Astrocyte of the cerebellum (primary cell): ENCODE results near the gene FNDC11.

Source experiments
- DNase-seq: peaks from one replicate; pipeline ENCODE4 v3.0.0-alpha.2; 2011; ENCODE audit warnings: low read depth
- H3K4me3 ChIP-seq: 2 replicates; pipeline ENCODE4 v1.5.1; 2011; ENCODE audit warnings: mild to moderate bottlenecking, low read depth, low read length, moderate library complexity
- CTCF ChIP-seq: IDR thresholded peaks from 2 replicates; pipeline ENCODE4 v1.5.1; 2012; ENCODE audit warnings: low read length, low read depth, moderate library complexity, mild to moderate bottlenecking; ENCODE audit errors: missing control alignments
- in situ Hi-C: cut with HindIII; loops from 2 replicates; pipeline ENCODE4 v1.10.0; 2017; ENCODE audit warnings: low sequenced_read_pairs

FNDC11 gene

GRCh38 chr20:63525185-63525584, 28.8 kb upstream of the FNDC11 start:
- TF ChIP-seq CTCF, result no peak
- in situ Hi-C loops, result no loop called here
- no peak for DNase-seq
- H3K4me3 ChIP-seq, result no peak overlapping the region

GRCh38 chr20:63525971-63526370, 28.0 kb upstream of the FNDC11 start:
- no peak overlapping the region for H3K4me3 ChIP-seq
- in situ Hi-C loops, result no loop called here
- TF ChIP-seq CTCF, result no peak
- DNase-seq, result no peak

DNA sequence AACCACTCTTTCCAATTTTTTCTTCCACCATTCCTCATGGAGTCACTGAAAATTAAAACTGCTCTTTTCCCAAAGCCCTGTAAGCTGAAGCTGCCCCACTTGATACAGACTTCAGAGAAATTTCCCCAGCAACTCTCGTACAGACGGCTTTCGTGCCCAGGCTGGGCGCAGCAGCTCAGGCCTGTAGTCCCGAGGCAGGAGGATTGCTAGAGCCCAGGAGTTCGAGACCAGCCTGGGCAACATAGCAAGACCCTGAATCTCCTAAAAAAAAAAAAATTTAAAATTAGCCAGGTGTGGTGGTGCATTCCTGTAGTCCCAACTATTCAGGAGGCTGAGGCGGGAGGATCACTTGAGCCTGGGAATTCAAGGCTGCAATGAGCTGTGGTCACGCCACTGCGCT, 26.8 kb upstream of the FNDC11 start:
- TF ChIP-seq CTCF, result no peak
- DNase-seq, result no peak
- no peak overlapping the region for H3K4me3 ChIP-seq
- in situ Hi-C loops, result no loop called here

- in situ Hi-C loops, result no loop called here
- no peak for TF ChIP-seq CTCF
- no peak overlapping the region for H3K4me3 ChIP-seq
- DNase-seq, result no peak
Observed at GRCh38 chr20:63529180-63529860, 24.6 kb upstream of the FNDC11 start.

DNA sequence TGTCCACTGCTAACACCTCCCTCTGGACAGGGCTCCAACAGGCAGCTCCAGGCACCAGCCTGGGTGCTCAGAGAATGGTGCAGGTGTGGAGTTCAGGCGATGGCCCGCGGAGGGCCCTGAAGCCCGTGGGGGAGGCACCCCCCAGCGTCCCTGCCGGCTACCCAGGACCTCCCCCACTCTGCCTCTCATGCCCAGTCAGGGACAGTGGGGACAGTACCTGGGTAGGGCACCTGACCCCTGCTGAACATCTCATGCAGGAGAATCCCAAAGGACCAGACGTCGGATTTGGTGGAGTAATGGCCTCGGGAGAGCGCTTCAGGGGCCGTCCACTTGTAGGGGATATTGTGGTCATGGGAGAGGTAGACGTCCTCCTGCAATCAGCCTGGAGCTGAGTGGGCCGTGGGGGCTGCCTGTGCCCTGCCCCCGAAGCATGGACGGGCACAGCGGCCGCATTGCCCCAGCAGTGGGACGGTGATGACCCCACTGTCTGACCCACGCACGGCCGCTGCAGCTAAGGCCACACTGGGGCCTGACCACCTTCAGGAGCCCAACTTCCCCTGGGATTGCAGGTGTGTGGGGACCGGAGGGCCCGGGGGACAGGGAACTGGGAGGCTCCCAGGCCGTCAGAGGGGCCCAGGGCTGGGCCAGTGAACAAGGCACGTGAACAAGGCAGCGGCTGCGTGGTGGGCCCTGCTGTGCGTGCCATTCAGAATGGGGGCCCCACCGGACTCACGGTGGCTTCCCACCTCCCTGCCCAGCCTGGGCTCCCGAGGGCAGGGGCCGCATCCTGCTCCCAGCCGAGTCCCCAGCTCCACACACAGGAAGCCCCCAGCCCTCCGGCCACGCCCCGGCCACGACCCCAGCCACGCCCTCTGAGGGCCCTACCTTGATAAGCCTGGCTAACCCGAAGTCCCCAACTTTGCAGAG, 23.8 kb upstream of the FNDC11 start:
- in situ Hi-C loops, result loop anchor here (10.0 kb wide), 1 partner anchor 135 kb away; no protein-coding TSS in a partner anchor
- no peak for TF ChIP-seq CTCF
- H3K4me3 ChIP-seq, result no peak overlapping the region
- DNase-seq, result no peak

DNA sequence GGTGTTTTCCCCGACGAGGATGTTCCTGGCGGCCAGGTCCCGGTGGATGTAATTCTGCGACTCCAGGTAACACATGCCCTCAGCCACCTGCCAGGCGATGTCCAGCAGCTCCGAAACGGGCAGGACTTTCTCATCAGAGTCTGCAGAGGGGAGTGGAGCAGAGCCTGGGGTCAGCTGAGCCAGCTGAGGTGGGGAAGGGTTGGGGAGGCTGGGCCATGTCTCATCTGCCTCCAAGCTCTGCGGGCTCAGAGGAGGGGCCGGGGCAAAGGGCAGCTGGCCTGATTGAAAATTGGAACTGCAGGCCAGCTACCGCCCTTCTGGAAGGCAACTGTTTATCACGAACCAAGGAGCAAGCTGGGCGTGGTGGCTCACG, 23.2 kb upstream of the FNDC11 start:
- in situ Hi-C loops, result loop anchor here (10.0 kb wide), 1 partner anchor 134 kb away; no protein-coding TSS in a partner anchor
- no peak for DNase-seq
- no peak overlapping the region for H3K4me3 ChIP-seq
- no peak for TF ChIP-seq CTCF
